PC-3 (cell line): ENCODE data around the gene SNX27. TPM values are rescaled to one million over a fixed set of nuclear protein-coding genes. Genes with fewer than 3 reads are reported as not detected.

ENCODE experiments used
- ATAC-seq: fragments of 200-7000 bp; cut with Tn5 transposase; 2 replicates; pipeline ENCODE4 v1.9.1; 2020; ENCODE audit warnings: mild to moderate bottlenecking, moderate library complexity
- BruUV-seq: library from RNA; stranded (reverse); fragments of 400-500 nt; replicated peaks from 2 replicates; lab custom pipeline; 2021; lab: Mats Ljungman, UMichigan
- CTCF ChIA-PET: fragments of 300-600 bp; sonication (Branson Sonifier 250); formaldehyde crosslinking; loops from one replicate; lab custom pipeline; 2022; ENCODE audit warnings: antibody characterized with exemption; lab: Charles Lee
- POLR2A ChIA-PET: fragments of 300-600 bp; sonication (Branson Sonifier 250); formaldehyde crosslinking; loops from one replicate; lab custom pipeline; 2022; ENCODE audit warnings: antibody characterized with exemption; ENCODE audit not compliant: unreplicated experiment; lab: Charles Lee
- DNase-seq: peaks from one replicate; pipeline ENCODE4 v3.0.0-alpha.2; 2015
- H2AFZ ChIP-seq: fragments of 300-600 bp; sonication (generic); 2 replicates; pipeline ENCODE4 v1.6.0; 2016; ENCODE audit warnings: antibody characterized with exemption, low read length
- H3F3A ChIP-seq: fragments of 300-600 bp; sonication (generic); one replicate; pipeline ENCODE4 v1.6.0; 2017; ENCODE audit warnings: antibody characterized with exemption, low read length, control low read depth, mild to moderate bottlenecking; ENCODE audit not compliant: unreplicated experiment
- H3K27ac ChIP-seq: fragments of 300-600 bp; sonication (generic); 2 replicates; pipeline ENCODE4 v1.5.1; 2016; ENCODE audit warnings: mild to moderate bottlenecking, low read length
- H3K27me3 ChIP-seq: fragments of 300-600 bp; sonication (generic); 2 replicates; pipeline ENCODE4 v1.6.1; 2016; ENCODE audit warnings: low read length, mixed read lengths
- H3K36me3 ChIP-seq: fragments of 300-600 bp; sonication (generic); 2 replicates; pipeline ENCODE4 v1.6.1; 2016; ENCODE audit warnings: low read depth, mixed run types, low read length, mixed read lengths
- H3K4me1 ChIP-seq: fragments of 300-600 bp; sonication (generic); 2 replicates; pipeline ENCODE4 v1.5.1; 2016; ENCODE audit warnings: low read length; ENCODE audit not compliant: insufficient read depth
- H3K4me2 ChIP-seq: fragments of 300-600 bp; sonication (generic); 2 replicates; pipeline ENCODE4 v1.6.0; 2016; ENCODE audit warnings: low read length
- H3K4me3 ChIP-seq: fragments of 300-600 bp; sonication (generic); 2 replicates; pipeline ENCODE4 v1.5.1; 2016; ENCODE audit warnings: mild to moderate bottlenecking, low read length, mixed read lengths
- H3K79me2 ChIP-seq: fragments of 300-600 bp; sonication (generic); 2 replicates; pipeline ENCODE4 v1.6.1; 2017; ENCODE audit warnings: low read length, mixed read lengths
- H3K9ac ChIP-seq: fragments of 300-600 bp; sonication (generic); 2 replicates; pipeline ENCODE4 v1.6.0; 2016; ENCODE audit warnings: mild to moderate bottlenecking, low read length
- H3K9me2 ChIP-seq: fragments of 300-600 bp; sonication (generic); replicated peaks from 2 replicates; pipeline ENCODE4 v1.6.1; 2016; ENCODE audit warnings: mixed run types, low read length, mixed read lengths
- H3K9me3 ChIP-seq: fragments of 300-600 bp; sonication (generic); 2 replicates; pipeline ENCODE4 v1.6.1; 2016; ENCODE audit warnings: low read length, mixed read lengths
- H4K20me1 ChIP-seq: fragments of 300-600 bp; sonication (generic); 2 replicates; pipeline ENCODE4 v1.6.1; 2016; ENCODE audit warnings: low read length, mixed read lengths
- CTCF ChIP-seq: fragments of 300-600 bp; sonication (generic); conservative IDR thresholded peaks from 2 replicates; pipeline ENCODE4 v1.5.1; 2017; ENCODE audit warnings: antibody characterized with exemption, low read depth, mild to moderate bottlenecking, low read length
- EZH2 ChIP-seq: fragments of 300-600 bp; sonication (generic); IDR thresholded peaks from one replicate; pipeline ENCODE4 v1.6.1; 2017; ENCODE audit warnings: antibody characterized with exemption, mild to moderate bottlenecking, low read length; ENCODE audit not compliant: unreplicated experiment
- EZH2phosphoT487 ChIP-seq: fragments of 300-600 bp; sonication (generic); IDR thresholded peaks from 2 replicates; pipeline ENCODE4 v1.6.1; 2018; ENCODE audit warnings: mild to moderate bottlenecking, antibody characterized with exemption, low read length, borderline replicate concordance
- intact Hi-C: fragments of 100-400 bp; cut with micrococcal nuclease; formaldehyde crosslinking; loops from 2 replicates; pipeline ENCODE4 v1.9.0; 2023
- total RNA-seq: library from RNA; depleted of rRNA; stranded (reverse); fragments of >200 nt; gene quantifications from 2 replicates; pipeline ENCODE4 v1.2.3, GENCODE V29; 2014

The SNX27 gene
- total RNA-seq, 1 experiment from 2014 or later, result 25.1 TPM

DNA sequence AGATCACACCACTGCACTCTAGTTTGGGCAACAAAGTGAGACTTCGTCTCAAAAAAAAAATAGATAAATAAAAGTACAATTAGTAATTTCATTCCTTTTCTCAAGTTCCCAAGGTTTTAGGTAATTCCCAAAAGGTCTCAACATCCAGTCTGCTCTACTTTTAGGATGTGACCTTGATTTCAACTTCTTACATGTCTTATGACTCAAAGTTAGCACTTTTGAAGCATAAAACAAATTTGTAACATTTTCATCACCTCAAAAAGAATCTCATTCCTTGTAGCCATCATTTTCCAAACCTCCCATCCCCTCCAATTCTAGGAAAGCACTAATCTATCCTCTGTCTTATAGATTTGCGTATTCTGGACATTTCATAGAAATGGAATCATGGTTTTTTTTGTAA is 32.2 kb downstream of the SNX27 start:
- Histone ChIP-seq H3K4me1 (peaks cover 8% of the 10 kb centered on the region), H3K9me3 (no peaks in the 10 kb centered on the region), H3K27me3 (no peaks in the 10 kb centered on the region), H4K20me1 (no peaks in the 10 kb centered on the region), H2AFZ (no peak overlapping the region), H3K79me2 (no peaks in the 10 kb centered on the region), H3K9me2 (no peaks in the 10 kb centered on the region), H3K9ac (no peak overlapping the region), H3K4me3 (no peak overlapping the region), H3K36me3 (0 out of 2 replicates have a peak, but pooled peaks cover 3% of the 10 kb centered on the region), H3K4me2 (no peak overlapping the region), H3F3A (peaks cover 7% of the 10 kb centered on the region), H3K27ac (no peak overlapping the region)
- intact Hi-C loops, result no loop called here
- ChIA-PET POLR2A (no interaction called here), CTCF (no interaction called here)
- no peak for ATAC-seq
- TF ChIP-seq EZH2 (no peak), EZH2phosphoT487 (no peak), CTCF (no peak)
- no peak for DNase-seq
- no TSS peak for BruUV-seq

DNA sequence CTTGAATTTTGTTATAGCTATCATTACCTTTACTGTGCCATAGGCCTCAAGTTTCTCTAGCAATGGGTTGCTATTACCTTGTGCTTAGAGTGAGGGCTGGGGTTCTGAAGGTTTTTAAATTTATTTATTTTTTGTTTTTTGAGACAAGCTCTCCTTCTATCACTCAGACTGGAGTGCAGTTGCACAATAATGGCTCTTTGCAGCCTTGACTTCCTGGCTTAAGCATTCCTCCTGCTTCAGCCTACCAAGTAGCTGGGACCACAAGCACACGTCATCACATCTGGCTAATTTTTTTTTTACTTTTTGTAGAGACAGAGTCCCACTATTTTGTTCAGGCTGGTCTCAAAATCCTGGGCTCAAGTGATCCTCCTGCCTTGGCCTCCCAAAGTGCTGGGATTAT is 41.5 kb downstream of the SNX27 start:
- Histone ChIP-seq H3K36me3 (no peaks in the 10 kb centered on the region), H4K20me1 (no peaks in the 10 kb centered on the region), H3F3A (no peaks in the 10 kb centered on the region), H3K9ac (no peak overlapping the region), H3K27ac (no peak overlapping the region), H3K4me3 (no peak overlapping the region), H3K9me3 (no peaks in the 10 kb centered on the region), H3K79me2 (no peaks in the 10 kb centered on the region), H2AFZ (no peak overlapping the region), H3K4me1 (no peaks in the 10 kb centered on the region), H3K4me2 (no peak overlapping the region), H3K9me2 (no peaks in the 10 kb centered on the region), H3K27me3 (no peaks in the 10 kb centered on the region)
- DNase-seq (no peak), ATAC-seq (no peak)
- ChIA-PET CTCF (no interaction called here), POLR2A (interaction anchor here (0.6 kb wide), 1 partner anchor 67 kb away, joined by 3 read pairs; no protein-coding TSS in a partner anchor)
- intact Hi-C loops, result no loop called here
- BruUV-seq, result no TSS peak
- TF ChIP-seq CTCF (no peak), EZH2phosphoT487 (no peak), EZH2 (no peak)

DNA sequence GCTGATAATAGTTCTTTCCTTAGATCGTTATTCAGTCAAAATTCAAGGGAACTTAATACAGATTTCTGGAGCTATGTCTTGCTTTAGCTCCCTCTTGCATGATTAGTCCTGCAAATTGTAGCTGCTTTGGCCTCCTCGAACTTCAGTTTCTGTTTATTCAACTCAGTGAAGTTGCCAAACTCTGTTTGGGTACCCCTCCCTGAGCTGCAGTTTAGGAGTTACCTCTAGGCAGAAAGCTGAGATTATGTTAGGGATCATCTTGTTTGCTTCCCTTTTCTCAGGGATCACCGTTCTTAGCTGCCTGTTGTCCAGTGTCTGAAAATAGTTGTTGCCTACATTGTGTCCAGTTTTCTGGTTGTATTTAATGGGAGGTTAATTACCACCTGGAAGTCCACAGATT is 43.5 kb downstream of the SNX27 start:
- H3K9ac ChIP-seq, result no peak overlapping the region
- BruUV-seq, result no TSS peak
- no peaks in the 10 kb centered on the region for H3K9me3 ChIP-seq
- H3K9me2 ChIP-seq, result no peaks in the 10 kb centered on the region
- no peaks in the 10 kb centered on the region for H4K20me1 ChIP-seq
- no peaks in the 10 kb centered on the region for H3K4me1 ChIP-seq
- H3K27me3 ChIP-seq, result no peaks in the 10 kb centered on the region
- no peak overlapping the region for H2AFZ ChIP-seq
- CTCF ChIA-PET, result interaction anchor here (0.7 kb wide), 1 partner anchor 9 kb away, joined by 5 read pairs; no protein-coding TSS in a partner anchor
- ATAC-seq (no peak), DNase-seq (no peak)
- H3F3A ChIP-seq, result no peaks in the 10 kb centered on the region
- H3K36me3 ChIP-seq, result no peaks in the 10 kb centered on the region
- no peak overlapping the region for H3K27ac ChIP-seq
- TF ChIP-seq CTCF (no peak), EZH2phosphoT487 (no peak), EZH2 (no peak)
- POLR2A ChIA-PET, result interaction anchor here (0.6 kb wide), 2 partner anchors 26 to 32 kb away, joined by 3 to 4 read pairs; no protein-coding TSS in a partner anchor
- intact Hi-C loops, result no loop called here
- H3K79me2 ChIP-seq, result no peaks in the 10 kb centered on the region
- no peak overlapping the region for H3K4me2 ChIP-seq
- H3K4me3 ChIP-seq, result no peak overlapping the region
